Liver (tissue), 9 donors: ENCODE results near the gene KANK3. TPM values are rescaled to one million over a fixed set of nuclear protein-coding genes. Genes with fewer than 3 reads are reported as not detected.

Experiments used
- DNase-seq: peaks from one replicate; pipeline ENCODE4 v3.0.0-alpha.2; 2017; ENCODE audit warnings: low spot score
- H3K27ac ChIP-seq, 2 donors: one replicate each; pipeline ENCODE4 v1.7.0; 2013; ENCODE audit warnings: inconsistent platforms in 2 of 2, low read length in 2 of 2, control low read depth in 1 of 2, low read depth in 1 of 2, mild to moderate bottlenecking in 1 of 2
- H3K27me3 ChIP-seq, 4 donors: one replicate each; pipeline versions ENCODE4 v1.6.1 to v1.7.0; 2013; ENCODE audit warnings: low read length in 3 of 4, inconsistent platforms in 1 of 4, mild to moderate bottlenecking in 1 of 4, moderate library complexity in 1 of 4; ENCODE audit not compliant: control insufficient read depth in 4 of 4, insufficient read depth in 4 of 4
- H3K36me3 ChIP-seq, 4 donors: one replicate each; pipeline versions ENCODE4 v1.6.1 to v1.7.0; 2013; ENCODE audit warnings: low read length in 3 of 4, mild to moderate bottlenecking in 3 of 4, low read depth in 1 of 4, moderate library complexity in 1 of 4; ENCODE audit not compliant: control insufficient read depth in 4 of 4, insufficient read depth in 3 of 4
- H3K4me1 ChIP-seq, 4 donors: one replicate each; pipeline versions ENCODE4 v1.6.1 to v1.7.0; 2013; ENCODE audit warnings: low read length in 3 of 4, mild to moderate bottlenecking in 3 of 4, moderate library complexity in 1 of 4; ENCODE audit not compliant: control insufficient read depth in 4 of 4, insufficient read depth in 4 of 4
- H3K4me3 ChIP-seq, 3 donors: one replicate each; pipeline versions ENCODE4 v1.6.1 to v1.7.0; 2013; ENCODE audit warnings: low read length in 3 of 3, control low read depth in 1 of 3, low read depth in 1 of 3, mild to moderate bottlenecking in 1 of 3
- H3K9ac ChIP-seq, 2 donors: one replicate each; pipeline ENCODE4 v1.7.0; 2013; ENCODE audit warnings: low read length in 2 of 2, mild to moderate bottlenecking in 2 of 2, moderate library complexity in 2 of 2, control low read depth in 1 of 2, low read depth in 1 of 2
- H3K9me3 ChIP-seq, 4 donors: one replicate each; pipeline versions ENCODE4 v1.6.1 to v1.7.0; 2013; ENCODE audit warnings: low read length in 3 of 4; ENCODE audit not compliant: control insufficient read depth in 4 of 4
- ATF3 ChIP-seq: IDR thresholded peaks from 2 replicates; pipeline ENCODE4 v1.6.1; 2016; ENCODE audit warnings: antibody characterized with exemption
- EGR1 ChIP-seq, 2 donors: IDR thresholded peaks; 2 replicates each; pipeline ENCODE4 v1.6.1; 2016 to 2018; ENCODE audit warnings: antibody characterized with exemption in 2 of 2, low read depth in 2 of 2
- FOXA1 ChIP-seq: IDR thresholded peaks from 2 replicates; pipeline ENCODE4 v1.6.1; 2016; ENCODE audit warnings: antibody characterized with exemption
- FOXA2 ChIP-seq: IDR thresholded peaks from 2 replicates; pipeline ENCODE4 v1.6.1; 2016; ENCODE audit warnings: antibody characterized with exemption
- GABPA ChIP-seq, 2 donors: IDR thresholded peaks in 1 of 2; conservative IDR thresholded peaks in 1 of 2; 2 replicates each; pipeline ENCODE4 v1.6.1; 2016; ENCODE audit warnings: antibody characterized with exemption in 2 of 2, mild to moderate bottlenecking in 1 of 2, moderate library complexity in 1 of 2
- HNF4A ChIP-seq, 2 donors: conservative IDR thresholded peaks; 2 replicates each; pipeline ENCODE4 v1.6.1; 2016; ENCODE audit warnings: antibody characterized with exemption in 2 of 2, mild to moderate bottlenecking in 2 of 2
- HNF4G ChIP-seq: IDR thresholded peaks from 2 replicates; pipeline ENCODE4 v1.6.1; 2016; ENCODE audit warnings: antibody characterized with exemption
- JUND ChIP-seq, 2 donors: IDR thresholded peaks; 2 replicates each; pipeline ENCODE4 v1.6.1; 2016; ENCODE audit warnings: antibody characterized with exemption in 2 of 2
- MAX ChIP-seq: IDR thresholded peaks from 2 replicates; pipeline ENCODE4 v1.6.1; 2016; ENCODE audit warnings: antibody characterized with exemption
- NR2F2 ChIP-seq: IDR thresholded peaks from 2 replicates; pipeline ENCODE4 v1.6.1; 2016; ENCODE audit warnings: antibody characterized with exemption
- RAD21 ChIP-seq, 2 donors: IDR thresholded peaks; 2 replicates each; pipeline ENCODE4 v1.6.1; 2016; ENCODE audit warnings: antibody characterized with exemption in 2 of 2, mild to moderate bottlenecking in 2 of 2
- RXRA ChIP-seq, 2 donors: IDR thresholded peaks; 2 replicates each; pipeline ENCODE4 v1.6.1; 2017 to 2018; ENCODE audit warnings: antibody characterized with exemption in 2 of 2, mild to moderate bottlenecking in 1 of 2
- SP1 ChIP-seq: IDR thresholded peaks from 2 replicates; pipeline ENCODE4 v1.6.1; 2018; ENCODE audit warnings: antibody characterized with exemption, mild to moderate bottlenecking
- TAF1 ChIP-seq: conservative IDR thresholded peaks from 2 replicates; pipeline ENCODE4 v1.6.1; 2016; ENCODE audit warnings: antibody characterized with exemption, mild to moderate bottlenecking
- YY1 ChIP-seq: IDR thresholded peaks from 2 replicates; pipeline ENCODE4 v1.6.1; 2016; ENCODE audit warnings: antibody characterized with exemption, mild to moderate bottlenecking
- ZBTB33 ChIP-seq: IDR thresholded peaks from 2 replicates; pipeline ENCODE4 v1.6.1; 2016; ENCODE audit warnings: antibody characterized with exemption
- WGBS: extraction: QIAGEN DNeasy Blood & Tissue Kit; methylation state at CpG from one replicate; pipeline ENCODE4 v1.1.7; 2013; 5-methylcytosine and 5-hydroxymethylcytosine counted together
- polyA plus RNA-seq, 2 donors: library from polyadenylated mRNA; stranded (reverse) in 1 of 2; unstranded in 1 of 2; fragments of 200-250 nt in 1 of 2; fragments of >200 nt in 1 of 2; fragmentation: Nextera tagmentation in 1 of 2; extraction: Ambion mirVana in 1 of 2; gene quantifications; one replicate each; pipeline versions ENCODE4 v1.2.1 to v1.2.3, GENCODE V29; 2013 to 2015
- total RNA-seq, 2 donors: library from RNA; depleted of rRNA; stranded (reverse); fragments of >200 nt; gene quantifications; one replicate each; pipeline ENCODE4 v1.2.3, GENCODE V29; 2014
- TF ChIP-seq, protein P1 (sequence below): IDR thresholded peaks from 2 replicates; pipeline ENCODE4 v1.6.1; 2016; ENCODE audit warnings: antibody characterized with exemption, mild to moderate bottlenecking
- TF ChIP-seq, protein P2 (sequence below): fragments of 150-350 bp; IDR thresholded peaks from 2 replicates; pipeline ENCODE4 v1.5.1; 2017; ENCODE audit warnings: improper control_type of control experiment, low read depth, low read length; ENCODE audit not compliant: missing input control
- donor health status: healthy.
- donor health status: healthy.
- donor health status: healthy.
- donor health status: healthy.
- donor health status: healthy.

Gene KANK3
- total and polyA plus RNA-seq, 4 donors, result 0.44 to 4.5 (median 3.4) TPM

DNA sequence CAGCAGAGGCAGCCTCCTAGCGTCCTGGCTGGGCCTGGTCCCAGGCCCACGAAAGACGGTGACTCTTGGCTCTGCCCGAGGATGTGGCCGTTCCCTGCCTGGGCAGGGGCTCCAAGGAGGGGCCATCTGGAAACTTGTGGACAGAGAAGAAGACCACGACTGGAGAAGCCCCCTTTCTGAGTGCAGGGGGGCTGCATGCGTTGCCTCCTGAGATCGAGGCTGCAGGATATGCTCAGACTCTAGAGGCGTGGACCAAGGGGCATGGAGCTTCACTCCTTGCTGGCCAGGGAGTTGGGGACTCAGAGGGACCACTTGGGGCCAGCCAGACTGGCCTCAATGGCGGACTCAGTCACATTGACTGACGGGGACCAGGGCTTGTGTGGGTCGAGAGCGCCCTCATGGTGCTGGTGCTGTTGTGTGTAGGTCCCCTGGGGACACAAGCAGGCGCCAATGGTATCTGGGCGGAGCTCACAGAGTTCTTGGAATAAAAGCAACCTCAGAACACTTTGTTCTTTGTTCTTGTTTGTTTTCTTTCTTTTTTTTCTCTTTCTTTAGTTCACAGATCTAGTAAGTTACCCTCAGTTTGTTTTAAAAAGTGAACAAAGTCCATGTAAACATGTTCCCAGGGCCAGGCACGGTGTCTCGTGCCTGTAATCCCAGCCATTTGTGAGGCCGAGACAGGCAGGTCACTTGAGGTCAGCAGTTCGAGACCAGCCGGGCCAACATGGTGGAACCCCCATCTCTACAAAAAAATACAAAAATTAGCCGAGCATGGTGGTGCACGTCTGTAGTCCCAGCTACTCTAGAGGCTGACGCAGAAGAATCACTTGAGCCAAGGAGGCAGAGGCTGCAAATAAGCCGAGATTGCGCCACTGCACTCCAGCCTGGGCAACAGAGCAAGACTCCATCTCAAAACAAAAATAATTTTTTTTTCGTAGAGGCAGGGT, 31.1 kb upstream of the KANK3 start:
- peak overlapping the region; percentile 73 to 76 for H3K27ac ChIP-seq
- 56% methylated on average over 26 of the region's 26 CpGs for WGBS
- peaks cover 5 to 12% (median 7%) of the 10 kb centered on the region in 4 donors for H3K36me3 ChIP-seq
- H3K4me1 ChIP-seq, result peaks cover 10 to 30% (median 14%) of the 10 kb centered on the region in 4 donors
- TF ChIP-seq SP1, result peak; percentile 99
- TF ChIP-seq YY1, result peak; percentile 74
- peak; percentile 90 to 94 for TF ChIP-seq JUND (IDR thresholded peaks at IDR 0.05)
- TF ChIP-seq RAD21 (IDR thresholded peaks at IDR 0.05), result peak; percentile 73 to 80
- TF ChIP-seq HNF4G, result peak; percentile 78
- TF ChIP-seq TAF1, result no peak
- TF ChIP-seq, protein P1, sequence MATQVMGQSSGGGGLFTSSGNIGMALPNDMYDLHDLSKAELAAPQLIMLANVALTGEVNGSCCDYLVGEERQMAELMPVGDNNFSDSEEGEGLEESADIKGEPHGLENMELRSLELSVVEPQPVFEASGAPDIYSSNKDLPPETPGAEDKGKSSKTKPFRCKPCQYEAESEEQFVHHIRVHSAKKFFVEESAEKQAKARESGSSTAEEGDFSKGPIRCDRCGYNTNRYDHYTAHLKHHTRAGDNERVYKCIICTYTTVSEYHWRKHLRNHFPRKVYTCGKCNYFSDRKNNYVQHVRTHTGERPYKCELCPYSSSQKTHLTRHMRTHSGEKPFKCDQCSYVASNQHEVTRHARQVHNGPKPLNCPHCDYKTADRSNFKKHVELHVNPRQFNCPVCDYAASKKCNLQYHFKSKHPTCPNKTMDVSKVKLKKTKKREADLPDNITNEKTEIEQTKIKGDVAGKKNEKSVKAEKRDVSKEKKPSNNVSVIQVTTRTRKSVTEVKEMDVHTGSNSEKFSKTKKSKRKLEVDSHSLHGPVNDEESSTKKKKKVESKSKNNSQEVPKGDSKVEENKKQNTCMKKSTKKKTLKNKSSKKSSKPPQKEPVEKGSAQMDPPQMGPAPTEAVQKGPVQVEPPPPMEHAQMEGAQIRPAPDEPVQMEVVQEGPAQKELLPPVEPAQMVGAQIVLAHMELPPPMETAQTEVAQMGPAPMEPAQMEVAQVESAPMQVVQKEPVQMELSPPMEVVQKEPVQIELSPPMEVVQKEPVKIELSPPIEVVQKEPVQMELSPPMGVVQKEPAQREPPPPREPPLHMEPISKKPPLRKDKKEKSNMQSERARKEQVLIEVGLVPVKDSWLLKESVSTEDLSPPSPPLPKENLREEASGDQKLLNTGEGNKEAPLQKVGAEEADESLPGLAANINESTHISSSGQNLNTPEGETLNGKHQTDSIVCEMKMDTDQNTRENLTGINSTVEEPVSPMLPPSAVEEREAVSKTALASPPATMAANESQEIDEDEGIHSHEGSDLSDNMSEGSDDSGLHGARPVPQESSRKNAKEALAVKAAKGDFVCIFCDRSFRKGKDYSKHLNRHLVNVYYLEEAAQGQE, result peak; percentile 59
- peak; percentile 86 for TF ChIP-seq MAX
- peak; percentile 99 for TF ChIP-seq RXRA (IDR thresholded peaks at IDR 0.05)
- peak; percentile 94 to 96 for TF ChIP-seq HNF4A (conservative IDR thresholded peaks at IDR 0.05)
- TF ChIP-seq EGR1 (IDR thresholded peaks at IDR 0.05; ENCODE audit: low read depth in 2 of 2), result peak in 1 of 2 donors; percentile 56
- TF ChIP-seq, protein P2, sequence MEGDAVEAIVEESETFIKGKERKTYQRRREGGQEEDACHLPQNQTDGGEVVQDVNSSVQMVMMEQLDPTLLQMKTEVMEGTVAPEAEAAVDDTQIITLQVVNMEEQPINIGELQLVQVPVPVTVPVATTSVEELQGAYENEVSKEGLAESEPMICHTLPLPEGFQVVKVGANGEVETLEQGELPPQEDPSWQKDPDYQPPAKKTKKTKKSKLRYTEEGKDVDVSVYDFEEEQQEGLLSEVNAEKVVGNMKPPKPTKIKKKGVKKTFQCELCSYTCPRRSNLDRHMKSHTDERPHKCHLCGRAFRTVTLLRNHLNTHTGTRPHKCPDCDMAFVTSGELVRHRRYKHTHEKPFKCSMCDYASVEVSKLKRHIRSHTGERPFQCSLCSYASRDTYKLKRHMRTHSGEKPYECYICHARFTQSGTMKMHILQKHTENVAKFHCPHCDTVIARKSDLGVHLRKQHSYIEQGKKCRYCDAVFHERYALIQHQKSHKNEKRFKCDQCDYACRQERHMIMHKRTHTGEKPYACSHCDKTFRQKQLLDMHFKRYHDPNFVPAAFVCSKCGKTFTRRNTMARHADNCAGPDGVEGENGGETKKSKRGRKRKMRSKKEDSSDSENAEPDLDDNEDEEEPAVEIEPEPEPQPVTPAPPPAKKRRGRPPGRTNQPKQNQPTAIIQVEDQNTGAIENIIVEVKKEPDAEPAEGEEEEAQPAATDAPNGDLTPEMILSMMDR, result peak; percentile 30
- TF ChIP-seq FOXA2, result peak; percentile 95
- TF ChIP-seq NR2F2, result no peak
- peak; percentile 85 for TF ChIP-seq FOXA1
- TF ChIP-seq ZBTB33, result peak; percentile 89
- TF ChIP-seq ATF3, result peak; percentile 66
- peak in 1 of 2 donors; percentile 58 for TF ChIP-seq GABPA (IDR thresholded peaks at IDR 0.05 in 1 of 2, conservative IDR thresholded peaks at IDR 0.05 in 1 of 2)
- H3K27me3 ChIP-seq, result no peaks in the 10 kb centered on the region
- H3K9me3 ChIP-seq, result no peaks in the 10 kb centered on the region
- no peak overlapping the region for H3K4me3 ChIP-seq
- DNase-seq, result no peak
- H3K9ac ChIP-seq, result peak overlapping the region in 1 of 2 donors; percentile 52
